Measurements from ENCODE around the gene RAPGEF6. TPM values are rescaled to one million over a fixed set of nuclear protein-coding genes. Genes with fewer than 3 reads are reported as not detected.

Gene RAPGEF6
- total RNA-seq, 1 donor from 2014 or later, result 46.1 TPM

- intact Hi-C loops (cut with micrococcal nuclease), result loop anchor here (5.0 kb wide), 1 partner anchor 264 kb away; no protein-coding TSS in a partner anchor
Measured at GRCh38 chr5:131545845-131546244, 89.2 kb downstream of the RAPGEF6 start.

- intact Hi-C loops (cut with micrococcal nuclease), result no loop called here
Measured at GRCh38 chr5:131542723-131543122, 92.3 kb downstream of the RAPGEF6 start.

- intact Hi-C loops (cut with micrococcal nuclease), result no loop called here
Measured at GRCh38 chr5:131541762-131542161, 93.3 kb downstream of the RAPGEF6 start.

GRCh38 chr5:131541071-131541470 lies 94.0 kb downstream of the RAPGEF6 start:
- intact Hi-C loops (cut with micrococcal nuclease), result no loop called here

- intact Hi-C loops (cut with micrococcal nuclease), result loop anchor here (5.0 kb wide), 1 partner anchor 287 kb away; no protein-coding TSS in a partner anchor
Measured at GRCh38 chr5:131539251-131539650, 95.8 kb downstream of the RAPGEF6 start.

- intact Hi-C loops (cut with micrococcal nuclease), result loop anchor here (5.0 kb wide), 1 partner anchor 286 kb away; no protein-coding TSS in a partner anchor
Measured at GRCh38 chr5:131538177-131538593, 96.8 kb downstream of the RAPGEF6 start.

- intact Hi-C loops (cut with micrococcal nuclease), result loop anchor here (1.0 to 5.0 kb wide), 6 partner anchors 9 to 484 kb away; partner anchors contain the start of gene RAPGEF6
Measured at GRCh38 chr5:131536850-131537448, 98.1 kb downstream of the RAPGEF6 start.

- intact Hi-C loops (cut with micrococcal nuclease), result loop anchor here (1.0 to 5.0 kb wide), 6 partner anchors 8 to 484 kb away; partner anchors contain the start of gene RAPGEF6
Measured at GRCh38 chr5:131536211-131536826, 98.7 kb downstream of the RAPGEF6 start.

GRCh38 chr5:131534974-131535373 lies 100.1 kb downstream of the RAPGEF6 start:
- intact Hi-C loops (cut with micrococcal nuclease), result loop anchor here (5.0 kb wide), 6 partner anchors 62 to 567 kb away; partner anchors contain the start of genes FNIP1 and LYRM7

GRCh38 chr5:131533836-131534235 lies 101.2 kb downstream of the RAPGEF6 start:
- intact Hi-C loops (cut with micrococcal nuclease), result loop anchor here (5.0 kb wide), 5 partner anchors 63 to 568 kb away; partner anchors contain the start of genes FNIP1 and LYRM7

GRCh38 chr5:131532031-131532640 lies 102.9 kb downstream of the RAPGEF6 start:
- intact Hi-C loops (cut with micrococcal nuclease), result loop anchor here (1.0 to 5.0 kb wide), 7 partner anchors 16 to 570 kb away; partner anchors contain the start of genes FNIP1 and LYRM7

GRCh38 chr5:131530706-131531331 lies 104.2 kb downstream of the RAPGEF6 start:
- intact Hi-C loops (cut with micrococcal nuclease), result loop anchor here (1.0 to 5.0 kb wide), 6 partner anchors 9 to 571 kb away; partner anchors contain the start of genes FNIP1 and LYRM7

GRCh38 chr5:131528682-131529081 lies 106.3 kb downstream of the RAPGEF6 start:
- intact Hi-C loops (cut with micrococcal nuclease), result loop anchor here (1.0 to 5.0 kb wide), 2 partner anchors 8 to 34 kb away; no protein-coding TSS in a partner anchor

- intact Hi-C loops (cut with micrococcal nuclease), result loop anchor here (5.0 kb wide), 1 partner anchor 36 kb away; no protein-coding TSS in a partner anchor
Measured at GRCh38 chr5:131525805-131526204, 109.2 kb downstream of the RAPGEF6 start.

- intact Hi-C loops (cut with micrococcal nuclease), result no loop called here
Measured at GRCh38 chr5:131524431-131524830, 110.6 kb downstream of the RAPGEF6 start.

GRCh38 chr5:131523500-131524185 lies 111.4 kb downstream of the RAPGEF6 start:
- intact Hi-C loops (cut with micrococcal nuclease), result no loop called here

GRCh38 chr5:131521252-131521651 lies 113.8 kb downstream of the RAPGEF6 start:
- intact Hi-C loops (cut with micrococcal nuclease), result no loop called here

- intact Hi-C loops (cut with micrococcal nuclease), result loop anchor here (1.0 to 2.0 kb wide), 4 partner anchors 17 to 493 kb away; partner anchors contain the start of gene RAPGEF6
Measured at GRCh38 chr5:131515348-131515747, 119.7 kb downstream of the RAPGEF6 start.

GRCh38 chr5:131514316-131515283 lies 120.4 kb downstream of the RAPGEF6 start:
- intact Hi-C loops (cut with micrococcal nuclease), result loop anchor here (1.0 to 2.0 kb wide), 5 partner anchors 18 to 494 kb away; partner anchors contain the start of gene RAPGEF6

Data from T-helper 1 cell treated with Interleukin-12 subunit alpha and Interleukin-12 subunit beta and Interleukin-4 antibody, amounts not matched to agents 30 ng/mL and 1 ng/mL, for 36 hours (primary cell).